UCSD-AML1 (cell line): ENCODE measurements around the gene TMEM178B.

Experiments used
- DNase-seq: peaks from one replicate; lab custom pipeline; 2025; ENCODE audit not compliant: unreplicated experiment; lab: John Stamatoyannopoulos, UW

Gene TMEM178B

DNA sequence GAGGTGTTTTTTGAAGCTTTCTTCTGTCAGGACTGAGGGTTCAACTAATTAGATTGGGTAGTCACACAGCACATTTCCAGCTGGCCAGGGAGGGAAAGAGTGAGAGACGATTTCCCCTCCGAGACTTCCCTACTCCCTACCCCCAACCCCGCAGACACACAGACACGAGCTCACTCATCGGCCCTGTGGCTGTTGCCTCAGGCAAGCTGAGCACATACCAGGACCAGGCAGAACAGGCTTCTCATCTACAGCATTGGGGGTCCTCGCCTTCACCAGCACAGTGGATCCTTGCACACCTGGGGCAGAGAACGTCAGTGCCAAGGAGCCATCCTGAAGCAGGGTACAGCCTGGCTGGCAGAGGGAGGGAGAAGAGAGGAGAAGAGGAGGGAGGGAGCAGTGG lies 144.1 kb downstream of the TMEM178B start:
- DNase-seq, result no peak

- DNase-seq, result no peak
Measured at GRCh38 chr7:141218941-141219340, 145.1 kb downstream of the TMEM178B start.

- DNase-seq, result no peak
Measured at GRCh38 chr7:141220263-141220880, 146.5 kb downstream of the TMEM178B start.

- no peak for DNase-seq
Measured at GRCh38 chr7:141221007-141221612, 147.2 kb downstream of the TMEM178B start.

DNA sequence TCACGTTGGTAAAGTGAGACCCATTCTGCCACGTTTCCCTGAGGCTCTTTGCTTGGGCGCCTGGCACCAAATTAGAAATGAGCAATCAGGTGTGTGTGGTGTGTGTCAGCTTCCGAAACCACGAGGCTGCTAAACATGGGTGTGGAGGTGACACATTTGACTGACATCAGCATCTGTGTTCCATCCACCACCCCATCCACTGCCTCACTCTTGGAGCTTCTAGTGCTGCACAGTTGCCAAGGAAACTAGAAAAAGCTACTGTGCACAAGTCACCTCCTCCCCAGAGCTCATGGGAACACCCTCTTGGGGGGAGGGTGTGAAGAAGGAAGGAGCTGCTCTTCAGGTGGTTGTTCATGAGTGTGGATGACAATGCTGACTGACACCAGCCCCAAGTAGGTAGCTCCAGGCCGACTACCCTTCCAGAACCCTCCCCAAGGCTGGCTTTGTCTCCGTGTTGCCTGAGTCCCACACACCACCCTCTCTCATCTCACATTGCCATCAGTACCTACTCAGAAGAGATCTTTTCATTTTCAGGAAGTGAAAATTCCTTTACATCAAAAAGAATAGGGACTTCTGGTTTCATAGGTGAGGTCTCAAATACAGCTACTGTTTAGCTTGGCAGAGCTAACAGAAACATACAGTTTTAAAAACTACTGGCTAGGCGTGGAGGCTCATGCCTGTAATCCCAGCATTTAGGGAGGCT lies 152.2 kb downstream of the TMEM178B start:
- DNase-seq, result no peak

- DNase-seq, result no peak
Measured at GRCh38 chr7:141227454-141227853, 153.6 kb downstream of the TMEM178B start.

DNA sequence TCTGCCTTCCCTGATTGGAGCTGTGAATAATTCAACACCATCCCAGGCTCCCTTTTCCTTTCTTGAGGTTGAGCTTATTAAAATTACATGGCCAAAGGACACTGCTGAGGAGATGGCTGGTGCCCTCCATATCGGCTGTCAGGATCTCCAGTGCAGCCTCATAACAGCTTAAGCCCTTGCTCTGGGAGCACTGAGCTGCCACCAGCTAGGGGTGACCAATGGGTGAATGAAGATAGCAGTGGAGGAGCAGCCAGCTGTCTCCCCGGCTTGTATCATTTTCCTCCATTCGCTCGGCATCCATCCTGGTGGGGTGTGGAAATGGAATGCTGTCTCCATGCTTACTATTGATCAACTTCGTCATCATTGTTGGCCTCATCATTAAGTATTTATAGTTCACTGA lies 154.6 kb downstream of the TMEM178B start:
- no peak for DNase-seq

DNA sequence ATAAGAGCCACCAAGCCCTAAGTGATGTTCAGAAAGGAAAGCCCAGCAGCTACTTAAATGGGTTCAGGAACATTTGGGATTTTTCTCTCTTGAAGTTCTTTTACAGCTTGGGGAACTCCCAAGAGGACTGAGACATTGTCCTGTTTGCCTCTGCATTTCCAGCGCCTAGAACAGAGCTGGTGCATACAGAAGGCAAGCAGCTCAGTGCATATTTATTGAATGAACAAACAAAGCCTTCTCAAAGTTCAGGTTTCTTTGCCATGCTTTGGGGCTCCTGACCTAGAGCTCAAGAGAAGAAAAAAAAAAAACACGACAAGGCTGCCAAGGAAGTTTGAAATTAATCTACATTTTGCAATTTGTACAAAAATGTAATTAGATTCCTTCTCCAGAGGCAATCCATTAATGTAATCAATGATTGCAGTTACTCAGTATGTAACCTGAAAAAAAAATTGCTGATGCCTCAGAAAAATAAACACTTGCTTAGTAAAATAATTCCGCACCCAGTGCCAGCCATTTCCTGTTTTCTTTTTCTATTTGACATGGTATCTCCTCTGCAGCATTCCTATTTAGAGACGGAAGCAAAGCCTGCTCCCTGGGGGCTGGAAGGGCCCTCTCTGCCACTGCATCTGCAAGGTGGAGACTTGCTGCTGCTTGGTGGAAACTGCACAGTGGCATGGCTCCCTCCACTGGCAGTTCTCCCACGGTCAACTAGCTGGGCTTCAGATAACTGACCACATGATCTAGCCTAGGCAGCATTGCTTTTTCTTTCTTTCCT lies 157.3 kb downstream of the TMEM178B start:
- no peak for DNase-seq

DNA sequence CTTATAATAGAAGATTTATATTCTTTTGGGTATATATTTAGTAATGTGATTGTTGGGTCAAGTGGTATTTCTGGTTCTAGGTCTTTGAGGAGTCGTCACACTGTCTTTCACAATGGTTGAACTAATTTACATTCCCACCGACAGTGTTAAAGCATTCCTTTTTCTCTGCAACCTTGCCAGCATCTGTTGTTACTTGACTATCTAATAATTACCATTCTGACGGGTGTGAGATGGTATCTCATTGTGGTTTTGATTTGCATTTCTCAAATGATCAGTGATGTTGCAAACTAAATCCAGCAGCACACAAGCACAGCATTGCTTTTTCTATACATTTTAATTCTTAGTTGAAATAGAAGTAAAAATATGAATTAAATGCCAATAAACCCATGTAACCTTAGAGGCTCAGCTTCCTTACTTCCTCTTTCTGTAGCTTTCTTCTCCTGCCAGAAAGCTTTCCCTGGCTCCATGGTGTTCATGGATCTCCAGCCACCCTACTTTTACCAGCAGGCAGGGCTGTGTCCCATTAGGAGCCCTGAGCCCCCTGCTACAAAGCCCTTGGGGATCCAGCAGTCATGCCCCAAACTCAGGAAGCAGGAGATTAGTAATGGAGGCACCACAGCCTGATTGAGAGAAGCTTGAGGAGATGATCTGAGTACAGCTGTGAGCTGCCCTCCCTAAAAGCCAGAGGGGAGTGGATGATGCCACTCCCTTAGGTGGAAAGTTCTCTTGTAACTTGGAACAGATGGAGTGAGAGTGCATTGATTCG lies 158.6 kb downstream of the TMEM178B start:
- DNase-seq, result no peak

DNA sequence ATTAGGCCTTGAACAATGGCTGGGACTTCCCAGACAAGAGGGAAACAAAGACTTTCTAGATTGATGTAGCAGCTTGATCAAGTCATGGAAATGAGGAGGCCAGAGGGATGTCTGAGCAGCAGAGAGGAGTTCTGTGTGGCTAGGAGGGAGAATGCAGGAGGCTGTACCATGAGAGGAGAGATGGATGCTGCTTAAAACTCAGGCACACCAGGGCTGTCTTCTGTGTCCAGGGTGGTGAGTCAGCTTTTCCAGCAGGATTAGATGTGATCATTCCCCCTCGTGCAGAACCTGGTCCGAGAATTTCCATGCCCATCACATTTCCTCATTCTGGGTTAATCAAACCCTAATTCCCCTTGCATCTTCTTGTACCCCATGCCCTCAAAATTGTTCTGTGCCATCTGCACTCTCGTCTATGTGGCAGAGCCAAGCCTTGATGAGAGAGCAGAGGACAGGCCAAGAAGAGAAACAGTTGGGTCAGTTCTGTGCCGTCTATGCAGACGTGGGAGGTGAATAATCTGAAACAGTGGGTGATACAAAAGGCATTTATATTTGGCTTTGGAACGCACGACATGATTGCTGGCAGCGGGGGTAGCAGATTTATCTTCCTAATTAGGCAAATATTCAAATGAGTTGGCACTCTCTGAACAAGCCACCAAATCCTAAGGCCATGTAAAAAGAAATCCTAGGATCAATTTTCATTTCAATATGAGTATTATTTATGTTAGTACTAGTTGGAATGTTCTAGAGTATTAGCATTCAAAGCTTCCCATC lies 160.7 kb downstream of the TMEM178B start:
- DNase-seq, result no peak

DNA sequence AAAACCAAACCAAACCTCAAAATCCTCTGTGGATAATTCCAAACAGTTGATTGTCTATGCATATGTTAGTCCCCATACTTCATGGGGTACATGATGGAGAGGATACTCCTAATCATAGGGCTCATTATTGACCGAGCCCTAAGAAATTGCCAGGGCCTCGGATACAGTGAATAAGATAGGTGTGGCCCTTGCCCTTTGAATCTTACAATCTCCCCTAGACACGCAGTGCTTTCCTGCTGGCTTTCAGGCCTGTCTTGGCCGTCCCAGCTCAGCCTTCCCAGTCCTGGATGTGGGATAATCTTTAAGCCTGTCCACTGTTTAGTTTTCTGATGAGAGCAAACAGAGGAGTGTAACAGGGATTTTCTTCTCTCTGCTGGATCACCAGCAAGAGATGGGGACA lies 161.8 kb downstream of the TMEM178B start:
- no peak for DNase-seq

DNA sequence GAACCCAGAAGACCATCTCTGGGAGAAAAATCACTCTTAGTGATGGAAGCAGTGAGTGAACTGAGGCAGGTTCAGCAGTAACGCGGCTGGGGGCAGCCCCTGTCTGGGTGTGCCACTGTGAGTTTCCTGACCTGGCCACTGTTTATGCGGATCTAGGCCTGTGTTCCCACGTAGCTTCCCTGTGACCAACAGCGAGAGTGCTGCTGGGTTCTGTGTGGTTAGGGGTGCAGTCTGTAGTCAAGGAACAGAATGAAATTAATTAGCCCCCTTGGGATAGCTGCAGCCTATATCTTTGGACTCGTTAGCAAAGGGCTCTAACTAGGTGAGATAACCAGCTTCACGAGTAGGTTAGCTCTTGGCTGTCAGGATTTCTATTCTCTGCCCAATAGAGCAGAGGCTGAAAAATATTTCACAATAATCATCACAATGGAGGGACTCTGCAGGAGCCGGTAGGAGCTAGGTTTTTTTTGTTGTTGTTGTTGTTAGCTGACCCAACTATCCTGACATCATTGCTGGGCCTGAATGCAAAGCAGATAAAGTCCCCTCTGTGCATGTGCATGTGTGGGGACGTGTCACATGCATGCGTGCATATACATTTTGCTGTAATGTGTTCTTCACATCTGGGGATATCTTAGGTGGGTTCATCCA lies 164.9 kb downstream of the TMEM178B start:
- no peak for DNase-seq

DNA sequence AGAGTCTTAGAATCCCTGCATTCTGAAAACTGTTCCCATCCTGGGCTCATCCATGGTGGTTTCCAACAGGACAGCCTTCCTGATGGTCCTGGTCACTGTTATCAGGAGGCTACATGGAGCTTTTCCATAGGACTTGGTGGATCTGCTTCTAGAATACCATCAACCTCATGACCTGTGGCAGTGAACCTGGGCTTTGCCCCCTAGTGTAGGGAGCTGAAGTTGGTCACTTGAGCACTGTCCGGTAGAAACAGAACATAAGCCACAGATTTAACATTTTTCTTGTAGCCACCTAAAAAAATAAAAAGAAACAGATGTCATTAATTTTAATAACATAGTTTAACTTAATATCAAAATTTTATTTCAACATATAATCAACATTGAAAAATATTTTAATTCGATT lies 165.8 kb downstream of the TMEM178B start:
- no peak for DNase-seq

DNA sequence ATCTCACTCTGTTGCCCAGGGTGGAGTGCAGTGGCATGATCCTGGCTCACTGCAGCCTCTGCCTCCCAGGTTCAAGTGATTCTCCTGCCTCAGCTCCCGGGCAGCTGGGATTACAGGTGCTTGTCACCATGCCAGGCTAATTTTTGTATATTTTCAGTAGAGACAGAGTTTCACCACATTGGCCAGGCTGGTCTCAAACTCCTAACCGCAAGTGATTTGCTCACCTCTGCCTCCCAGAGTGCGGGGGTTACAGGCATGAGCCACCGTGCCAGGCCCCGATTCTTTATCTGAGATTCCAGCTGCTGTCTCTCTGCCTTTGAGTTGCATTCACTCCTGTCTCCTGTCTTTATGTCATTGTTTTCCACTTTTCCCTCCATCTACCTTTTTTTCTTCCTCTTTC lies 168.7 kb downstream of the TMEM178B start:
- DNase-seq, result no peak

GRCh38 chr7:141243368-141243767 lies 169.5 kb downstream of the TMEM178B start:
- no peak for DNase-seq

GRCh38 chr7:141244435-141244834 lies 170.6 kb downstream of the TMEM178B start:
- no peak for DNase-seq

- no peak for DNase-seq
Measured at GRCh38 chr7:141246426-141246825, 172.6 kb downstream of the TMEM178B start.

DNA sequence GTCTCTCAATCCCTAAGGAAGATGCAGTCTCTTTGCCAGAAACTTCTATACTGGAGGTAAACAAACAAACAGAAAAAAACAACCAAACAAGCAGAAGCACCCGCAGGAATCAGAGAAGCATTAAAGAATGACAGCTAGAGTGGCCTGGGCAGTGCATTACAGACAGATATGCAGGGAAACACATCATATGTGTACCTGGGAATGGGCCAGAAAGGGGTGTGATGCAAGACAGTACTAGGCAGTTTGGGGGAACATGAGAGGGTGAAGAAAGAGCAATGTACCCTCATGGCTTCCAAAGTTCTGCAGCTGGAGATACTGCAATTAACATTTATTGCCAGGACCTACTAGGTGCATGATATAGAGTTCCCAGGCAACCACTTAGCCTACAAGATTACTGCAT lies 177.3 kb downstream of the TMEM178B start:
- DNase-seq, result no peak

DNA sequence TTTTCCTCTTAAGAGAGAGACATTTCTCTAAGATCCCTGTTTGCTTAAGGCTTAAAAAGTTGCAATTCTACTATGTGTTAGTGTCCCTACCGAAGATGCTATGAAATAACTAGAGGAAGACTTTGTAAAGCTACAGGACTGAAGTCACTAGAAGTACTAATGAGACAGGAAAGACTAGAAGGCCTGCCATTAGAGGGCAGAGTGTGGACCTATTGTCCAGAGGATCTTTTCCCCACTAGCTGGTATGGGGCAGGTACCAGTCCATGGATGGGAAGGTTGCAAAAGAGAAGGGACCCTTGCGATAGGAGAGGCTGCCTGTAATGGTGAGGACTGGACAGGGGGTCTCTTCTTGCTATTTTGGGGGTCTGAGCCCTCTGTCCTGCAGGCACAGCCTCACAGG lies 178.1 kb downstream of the TMEM178B start:
- no peak for DNase-seq

GRCh38 chr7:141257597-141257996 lies 183.7 kb downstream of the TMEM178B start:
- DNase-seq, result no peak
